ENCODE results near the gene LGALS8. TPM values are rescaled to one million over a fixed set of nuclear protein-coding genes. Genes with fewer than 3 reads are reported as not detected.

LGALS8 gene
- polyA plus RNA-seq, 1 donor (not counting 4 experiments of a cell fraction or from before 2014, with no cell fraction given) = 75.2 TPM

DNA sequence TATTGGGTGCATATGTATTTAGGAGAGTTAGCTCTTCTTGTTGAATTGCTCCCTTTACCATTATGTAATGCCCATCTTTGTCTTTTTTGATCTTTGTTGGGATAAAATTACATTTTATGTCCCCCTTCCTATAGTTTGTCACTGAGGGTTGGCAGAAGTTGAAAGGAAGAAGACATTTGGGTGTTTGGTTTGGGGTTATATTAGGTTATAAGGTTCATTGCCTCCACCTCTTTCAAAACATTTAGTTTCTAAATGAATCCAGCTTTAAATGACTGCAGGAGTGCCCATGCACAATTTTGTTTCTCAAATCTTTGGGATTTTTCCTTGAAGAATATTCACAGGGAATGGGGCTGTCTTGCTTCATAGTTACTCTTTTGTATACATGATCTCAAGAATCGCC lies 14.6 kb upstream of the LGALS8 start:
- TF ChIP-seq, protein P1, sequence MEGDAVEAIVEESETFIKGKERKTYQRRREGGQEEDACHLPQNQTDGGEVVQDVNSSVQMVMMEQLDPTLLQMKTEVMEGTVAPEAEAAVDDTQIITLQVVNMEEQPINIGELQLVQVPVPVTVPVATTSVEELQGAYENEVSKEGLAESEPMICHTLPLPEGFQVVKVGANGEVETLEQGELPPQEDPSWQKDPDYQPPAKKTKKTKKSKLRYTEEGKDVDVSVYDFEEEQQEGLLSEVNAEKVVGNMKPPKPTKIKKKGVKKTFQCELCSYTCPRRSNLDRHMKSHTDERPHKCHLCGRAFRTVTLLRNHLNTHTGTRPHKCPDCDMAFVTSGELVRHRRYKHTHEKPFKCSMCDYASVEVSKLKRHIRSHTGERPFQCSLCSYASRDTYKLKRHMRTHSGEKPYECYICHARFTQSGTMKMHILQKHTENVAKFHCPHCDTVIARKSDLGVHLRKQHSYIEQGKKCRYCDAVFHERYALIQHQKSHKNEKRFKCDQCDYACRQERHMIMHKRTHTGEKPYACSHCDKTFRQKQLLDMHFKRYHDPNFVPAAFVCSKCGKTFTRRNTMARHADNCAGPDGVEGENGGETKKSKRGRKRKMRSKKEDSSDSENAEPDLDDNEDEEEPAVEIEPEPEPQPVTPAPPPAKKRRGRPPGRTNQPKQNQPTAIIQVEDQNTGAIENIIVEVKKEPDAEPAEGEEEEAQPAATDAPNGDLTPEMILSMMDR (optimal IDR thresholded peaks at IDR 0.05 in 1 of 3, IDR thresholded peaks at IDR 0.05 in 1 of 3, conservative IDR thresholded peaks at IDR 0.05 in 1 of 3; ENCODE audit: extremely low read depth in 1 of 3, insufficient read depth in 2 of 3, low read length in 3 of 3) = no peak
- no peak for TF ChIP-seq EZH2 (IDR thresholded peaks at IDR 0.05; ENCODE audit: low read length)

DNA sequence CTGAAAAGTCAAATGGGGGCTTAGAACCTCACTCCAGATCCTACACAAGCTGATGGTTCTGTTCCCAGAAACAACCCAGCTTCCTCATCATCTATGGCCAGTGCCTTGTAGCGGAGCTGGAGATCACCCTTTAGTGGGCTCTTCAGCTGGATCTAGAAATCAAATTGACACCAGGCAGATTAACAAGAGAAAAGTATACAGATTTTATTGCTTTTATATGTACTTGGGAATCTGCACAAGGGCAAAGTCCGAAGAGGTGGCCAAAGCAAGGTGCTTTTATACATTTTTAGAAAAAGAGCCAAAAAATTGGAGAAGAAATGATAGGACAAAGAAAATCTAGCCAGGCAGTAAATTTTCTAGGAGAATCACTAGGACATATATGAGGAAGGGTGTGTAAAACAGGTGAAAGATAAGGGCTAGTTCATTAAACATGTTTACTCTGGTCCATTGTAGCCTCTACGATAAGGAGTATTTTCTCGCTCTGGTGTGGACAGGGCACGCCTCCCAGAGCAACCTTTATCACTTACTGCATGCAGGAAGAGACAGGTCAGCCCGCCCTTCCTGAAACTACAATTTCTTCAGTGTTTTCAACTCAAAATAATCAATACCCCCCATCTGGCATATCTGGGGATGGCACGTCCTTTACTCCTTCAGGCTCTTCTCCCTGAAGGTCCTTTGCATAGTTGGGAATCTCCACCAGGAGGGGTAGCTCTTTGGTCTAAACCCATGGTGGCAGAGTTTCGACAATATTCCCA lies 14.0 kb upstream of the LGALS8 start:
- no peak for TF ChIP-seq EZH2 (IDR thresholded peaks at IDR 0.05; ENCODE audit: low read length)
- TF ChIP-seq, protein P1 (optimal IDR thresholded peaks at IDR 0.05 in 1 of 3, IDR thresholded peaks at IDR 0.05 in 1 of 3, conservative IDR thresholded peaks at IDR 0.05 in 1 of 3; ENCODE audit: extremely low read depth in 1 of 3, insufficient read depth in 2 of 3, low read length in 3 of 3) = no peak
- Histone ChIP-seq H4K20me1 (ENCODE audit: control insufficient read depth, extremely low read depth, insufficient read depth, low read length) (no peaks in the 10 kb centered on the region), H3K36me3 (ENCODE audit: control insufficient read depth in 2 of 2, extremely low read depth in 1 of 2, insufficient read depth in 2 of 2, low read length in 2 of 2) (no peaks in the 10 kb centered on the region), H3K27me3 (ENCODE audit: control insufficient read depth, extremely low read depth, insufficient read depth, low read length) (no peaks in the 10 kb centered on the region), H3K4me3 (ENCODE audit: control insufficient read depth in 2 of 3, extremely low read depth in 1 of 3, insufficient read depth in 2 of 3, low read depth in 1 of 3, low read length in 3 of 3) (no peak overlapping the region), H3K4me2 (ENCODE audit: control insufficient read depth, extremely low read depth, insufficient read depth, low read depth, low read length) (no peak overlapping the region), H2AFZ (ENCODE audit: control insufficient read depth, low read length) (no peak overlapping the region), H3K9me3 (ENCODE audit: control insufficient read depth, low read depth, low read length) (no peaks in the 10 kb centered on the region), H3K4me1 (ENCODE audit: control insufficient read depth, extremely low read depth, insufficient read depth, low read length) (no peaks in the 10 kb centered on the region), H3K27ac (ENCODE audit: control insufficient read depth, insufficient read depth, low read length) (no peak overlapping the region), H3K79me2 (ENCODE audit: control insufficient read depth, insufficient read depth, low read length) (no peaks in the 10 kb centered on the region), H3K9me1 (ENCODE audit: control insufficient read depth, extremely low read depth, insufficient read depth, low read length) (no peaks in the 10 kb centered on the region), H3K9ac (ENCODE audit: control insufficient read depth, extremely low read depth, insufficient read depth, low read length) (no peak overlapping the region)
- DNase-seq (ENCODE audit: low read depth, low spot score) (no peak), FAIRE-seq (no peak)
- dilution Hi-C loops (cut with MboI; ENCODE audit: extremely low pct_ligation_motif_present, low sequenced_read_pairs) = no loop called here

More for the DNA sequence above, 14.6 kb upstream of the LGALS8 start:
- H3K9me3 ChIP-seq (ENCODE audit: control insufficient read depth, low read depth, low read length) = no peaks in the 10 kb centered on the region
- dilution Hi-C loops (cut with MboI; ENCODE audit: extremely low pct_ligation_motif_present, low sequenced_read_pairs) = no loop called here
- H3K79me2 ChIP-seq (ENCODE audit: control insufficient read depth, insufficient read depth, low read length) = no peaks in the 10 kb centered on the region
- no peak overlapping the region for H3K4me2 ChIP-seq (ENCODE audit: control insufficient read depth, extremely low read depth, insufficient read depth, low read depth, low read length)
- FAIRE-seq = no peak
- H3K36me3 ChIP-seq (ENCODE audit: control insufficient read depth in 2 of 2, extremely low read depth in 1 of 2, insufficient read depth in 2 of 2, low read length in 2 of 2) = no peaks in the 10 kb centered on the region
- no peak overlapping the region for H2AFZ ChIP-seq (ENCODE audit: control insufficient read depth, low read length)
- H3K27me3 ChIP-seq (ENCODE audit: control insufficient read depth, extremely low read depth, insufficient read depth, low read length) = no peaks in the 10 kb centered on the region
- no peak for DNase-seq (ENCODE audit: low read depth, low spot score)
- H3K4me1 ChIP-seq (ENCODE audit: control insufficient read depth, extremely low read depth, insufficient read depth, low read length) = no peaks in the 10 kb centered on the region
- H4K20me1 ChIP-seq (ENCODE audit: control insufficient read depth, extremely low read depth, insufficient read depth, low read length) = no peaks in the 10 kb centered on the region
- H3K9ac ChIP-seq (ENCODE audit: control insufficient read depth, extremely low read depth, insufficient read depth, low read length) = no peak overlapping the region
- no peak overlapping the region for H3K27ac ChIP-seq (ENCODE audit: control insufficient read depth, insufficient read depth, low read length)
- no peak overlapping the region for H3K4me3 ChIP-seq (ENCODE audit: control insufficient read depth in 2 of 3, extremely low read depth in 1 of 3, insufficient read depth in 2 of 3, low read depth in 1 of 3, low read length in 3 of 3)
- H3K9me1 ChIP-seq (ENCODE audit: control insufficient read depth, extremely low read depth, insufficient read depth, low read length) = no peaks in the 10 kb centered on the region
